ENCODE results near the gene CAMK1D. TPM values are rescaled to one million over a fixed set of nuclear protein-coding genes. Genes with fewer than 3 reads are reported as not detected.

The CAMK1D gene
- total and polyA plus RNA-seq, 2 of the 4 experiments (the other 2 are of a cell fraction): 5.0 to 5.3 TPM

- Histone ChIP-seq H3K4me1 (ENCODE audit: control insufficient read depth, insufficient read depth, low read length) (peaks cover 15% of the 10 kb centered on the region), H3K23ac (ENCODE audit: low read depth, low read length) (no peak overlapping the region), H4K8ac (ENCODE audit: low read depth in 2 of 2, low read length in 2 of 2) (no peak overlapping the region), H3K27me3 (ENCODE audit: control insufficient read depth, insufficient read depth, low read length) (no peaks in the 10 kb centered on the region), H3K79me1 (ENCODE audit: low read depth in 1 of 2, low read length in 2 of 2) (no peaks in the 10 kb centered on the region), H3K4me2 (ENCODE audit: low read depth, low read length) (no peak overlapping the region), H3K4me3 (ENCODE audit: insufficient read depth, low read depth, low read length) (no peak overlapping the region), H3K14ac (replicated peaks; ENCODE audit: low read depth, low read length) (no peak overlapping the region), H3K9me3 (ENCODE audit: control insufficient read depth, insufficient read depth, low read length) (no peaks in the 10 kb centered on the region), H3K27ac (ENCODE audit: insufficient read depth, low read length) (no peak overlapping the region), H3K18ac (ENCODE audit: low read depth, low read length) (peak overlapping the region; percentile 69; the same call in 1 of the 2 replicates), H2BK20ac (ENCODE audit: low read depth, low read length) (no peak overlapping the region; the same call in 1 of the 2 replicates), H4K20me1 (ENCODE audit: insufficient read depth, low read length) (no peaks in the 10 kb centered on the region), H2AK5ac (ENCODE audit: low read depth, low read length) (0 out of 2 replicates have a peak overlapping the region, but pooled peaks have one; percentile 20), H2BK15ac (ENCODE audit: low read depth, low read length) (peak overlapping the region; percentile 35; the same call in 2 of the 3 replicates), H3K36me3 (ENCODE audit: control insufficient read depth, insufficient read depth, low read length) (no peaks in the 10 kb centered on the region), H2BK5ac (ENCODE audit: low read depth, low read length, poor library complexity, severe bottlenecking) (no peak overlapping the region), H4K5ac (ENCODE audit: low read depth, low read length) (no peak overlapping the region; the same call in 1 of the 2 replicates), H2AFZ (replicated peaks; ENCODE audit: low read length, poor library complexity) (no peak overlapping the region), H3K9me1 (ENCODE audit: insufficient read depth, low read length) (peaks cover 9% of the 10 kb centered on the region; the same call in 1 of the 2 replicates), H2BK120ac (ENCODE audit: low read depth, low read length) (no peak overlapping the region), H3K9ac (ENCODE audit: low read depth, low read length) (no peak overlapping the region), H3K56ac (ENCODE audit: extremely low read depth, insufficient read depth, low read length) (no peak overlapping the region), H3K4ac (ENCODE audit: low read depth, low read length) (peak overlapping the region; percentile 7; the same call in 1 of the 2 replicates), H4K91ac (ENCODE audit: insufficient read depth, low read depth, low read length) (no peak overlapping the region), H2AK9ac (replicated peaks; ENCODE audit: low read depth, low read length, poor library complexity) (no peak overlapping the region)
- DNase-seq (no peak), ATAC-seq (ENCODE audit: low read depth) (no peak)
- dilution Hi-C loops (cut with HindIII; ENCODE audit: low sequenced_read_pairs, unreplicated experiment): no loop called here
- ChIA-PET POLR2A (ENCODE audit: unreplicated experiment) (interaction anchor here (0.6 kb wide), 1 partner anchor 425 kb away, joined by 3 read pairs; no protein-coding TSS in a partner anchor), CTCF (interaction anchor here (0.6 kb wide), 1 partner anchor 35 kb away, joined by 3 read pairs; no protein-coding TSS in a partner anchor)
- WGBS, 2 experiments (ENCODE audit: extremely low coverage in 2 of 2, insufficient read length in 1 of 2): no CpG with 5 or more reads among the region's 9 CpGs
- in situ Hi-C loops (cut with MboI; ENCODE audit: low sequenced_read_pairs): loop anchor here (25.0 kb wide), 1 partner anchor 362 kb away; no protein-coding TSS in a partner anchor
- intact Hi-C loops (cut with micrococcal nuclease): no loop called here
- no TSS peak for BruUV-seq (replicated peaks)
- TF ChIP-seq USF2 (IDR thresholded peaks at IDR 0.05; ENCODE audit: low read depth, low read length) (no peak), CTCF (conservative IDR thresholded peaks at IDR 0.05; ENCODE audit: low read depth, low read length) (no peak), NFE2L2 (IDR thresholded peaks at IDR 0.05; ENCODE audit: low read depth, low read length) (no peak), POLR2A (IDR thresholded peaks at IDR 0.05; ENCODE audit: low read depth, low read length) (no peak), RCOR1 (IDR thresholded peaks at IDR 0.05; ENCODE audit: insufficient replicate concordance, low read length) (no peak), RFX5 (IDR thresholded peaks at IDR 0.05; ENCODE audit: low read depth, low read length) (no peak), BHLHE40 (IDR thresholded peaks at IDR 0.05; ENCODE audit: low read depth, low read length) (no peak), ELK1 (IDR thresholded peaks at IDR 0.05; ENCODE audit: borderline replicate concordance, low read depth, low read length) (no peak), FOS (IDR thresholded peaks at IDR 0.05; ENCODE audit: low read depth, low read length) (no peak), CHD1 (IDR thresholded peaks at IDR 0.05; ENCODE audit: low read depth, low read length) (no peak), SMC3 (IDR thresholded peaks at IDR 0.05; ENCODE audit: low read depth, low read length) (no peak), MAFK (IDR thresholded peaks at IDR 0.05; ENCODE audit: low read depth, low read length) (no peak), CEBPB (IDR thresholded peaks at IDR 0.05; ENCODE audit: low read depth, low read length) (no peak), MAZ (IDR thresholded peaks at IDR 0.05; ENCODE audit: borderline replicate concordance, low read depth, low read length) (no peak)
Measured at GRCh38 chr10:12699781-12700556, 350.6 kb downstream of the CAMK1D start.

Measured in IMR-90 (cell line).